ENCODE data around the gene MACF1.
"Not testable (repeated sequence)": the region's sequence is repeated elsewhere in the genome, so short reads cannot be mapped to it uniquely, and the experiment has no call there.

Gene MACF1

DNA sequence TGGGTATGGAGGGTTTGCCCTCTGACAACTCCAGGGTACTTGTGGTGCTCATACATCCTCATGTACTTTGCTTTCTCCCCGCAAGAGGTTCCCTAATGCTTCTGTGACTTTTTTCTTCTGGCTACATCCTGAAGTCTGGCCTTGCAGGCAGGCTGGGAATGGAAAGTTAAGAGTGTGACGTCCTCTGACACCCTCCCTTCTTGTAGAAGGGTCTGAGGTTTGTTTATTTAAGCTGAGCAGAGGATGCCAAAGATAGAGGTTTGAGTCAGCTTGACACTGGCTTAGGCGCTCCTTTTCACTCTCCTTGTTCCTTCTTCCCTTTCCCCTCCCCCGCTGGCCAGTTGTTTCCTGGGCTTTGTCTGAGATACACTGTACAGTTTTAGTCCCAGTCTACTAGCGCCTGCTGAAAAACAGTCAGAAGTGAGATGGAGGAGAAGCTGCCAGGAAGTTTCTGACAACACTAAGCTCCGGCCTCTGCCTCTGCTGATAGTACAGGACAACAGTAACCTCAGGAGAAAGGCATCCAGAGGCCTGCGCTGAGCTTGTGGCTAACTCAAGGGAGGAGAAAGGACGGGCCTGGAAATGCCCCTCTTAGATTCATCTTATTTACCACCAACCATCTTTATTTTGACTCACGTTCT is at the start of gene MACF1:
TSS of gene MACF1 (plus strand) at position 255 of the 641 bp plus-strand sequence. CDS start at position 583, 328 bp downstream.
- no peak for DNase-seq (ENCODE audit: low spot score)

DNA sequence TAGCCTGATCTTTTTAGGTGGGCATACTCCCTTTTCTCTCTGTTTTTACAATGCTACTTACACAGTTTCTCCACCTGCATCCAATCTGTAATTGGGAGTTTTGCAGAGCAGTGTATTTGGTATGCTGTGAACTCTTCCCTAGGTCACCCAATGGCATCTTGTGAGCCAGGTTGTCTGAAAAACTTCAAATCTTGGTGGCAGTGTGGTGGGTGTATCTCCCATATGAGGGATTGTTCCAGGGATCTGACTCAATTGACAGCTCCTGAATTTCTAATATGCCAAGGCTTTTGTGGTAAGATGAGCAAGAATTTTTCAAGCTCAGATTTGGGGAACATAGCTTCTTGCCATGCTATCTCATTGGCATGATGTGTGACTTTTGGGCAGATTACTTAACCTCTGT is 47.2 kb upstream of the MACF1 start:
- no peak for DNase-seq (ENCODE audit: low spot score)

DNA sequence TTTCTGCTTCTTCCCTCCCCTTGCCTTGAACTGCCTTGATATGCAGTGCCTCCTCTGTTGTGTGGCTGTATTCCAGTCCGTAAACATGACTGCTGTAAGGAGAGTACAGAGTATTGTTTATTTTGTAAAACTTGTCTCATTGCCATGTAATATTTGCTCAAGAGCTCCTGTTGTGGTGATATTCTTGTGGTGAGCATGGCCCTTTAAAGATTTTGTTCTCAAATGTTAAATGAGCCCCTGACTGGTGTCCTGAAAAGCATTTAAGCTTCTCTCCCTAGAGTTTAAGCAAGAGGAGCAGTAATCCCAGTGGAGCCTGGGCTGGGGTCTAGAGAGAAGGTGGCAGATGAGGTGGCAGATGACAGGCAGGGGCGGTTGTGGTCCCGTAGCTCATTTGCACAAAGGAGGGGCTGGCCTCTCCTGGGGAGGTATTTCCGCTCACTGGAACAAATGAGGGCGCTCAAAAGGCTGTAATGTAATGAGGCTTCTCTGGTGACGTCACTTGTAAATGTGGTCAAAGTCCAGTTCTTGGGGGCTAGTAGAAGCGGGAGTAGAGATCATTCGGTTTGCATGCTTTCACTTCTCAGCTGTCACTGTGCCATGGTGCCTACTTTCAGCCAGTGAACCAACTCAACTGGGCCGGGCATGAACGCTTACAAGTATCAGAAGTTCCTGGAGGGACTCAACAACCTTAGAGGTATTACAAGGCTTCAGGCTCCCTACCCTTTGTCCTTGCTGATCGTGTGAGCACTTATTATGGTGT is 46.0 kb upstream of the MACF1 start:
- peak; percentile 96 for DNase-seq (ENCODE audit: low spot score)

DNA sequence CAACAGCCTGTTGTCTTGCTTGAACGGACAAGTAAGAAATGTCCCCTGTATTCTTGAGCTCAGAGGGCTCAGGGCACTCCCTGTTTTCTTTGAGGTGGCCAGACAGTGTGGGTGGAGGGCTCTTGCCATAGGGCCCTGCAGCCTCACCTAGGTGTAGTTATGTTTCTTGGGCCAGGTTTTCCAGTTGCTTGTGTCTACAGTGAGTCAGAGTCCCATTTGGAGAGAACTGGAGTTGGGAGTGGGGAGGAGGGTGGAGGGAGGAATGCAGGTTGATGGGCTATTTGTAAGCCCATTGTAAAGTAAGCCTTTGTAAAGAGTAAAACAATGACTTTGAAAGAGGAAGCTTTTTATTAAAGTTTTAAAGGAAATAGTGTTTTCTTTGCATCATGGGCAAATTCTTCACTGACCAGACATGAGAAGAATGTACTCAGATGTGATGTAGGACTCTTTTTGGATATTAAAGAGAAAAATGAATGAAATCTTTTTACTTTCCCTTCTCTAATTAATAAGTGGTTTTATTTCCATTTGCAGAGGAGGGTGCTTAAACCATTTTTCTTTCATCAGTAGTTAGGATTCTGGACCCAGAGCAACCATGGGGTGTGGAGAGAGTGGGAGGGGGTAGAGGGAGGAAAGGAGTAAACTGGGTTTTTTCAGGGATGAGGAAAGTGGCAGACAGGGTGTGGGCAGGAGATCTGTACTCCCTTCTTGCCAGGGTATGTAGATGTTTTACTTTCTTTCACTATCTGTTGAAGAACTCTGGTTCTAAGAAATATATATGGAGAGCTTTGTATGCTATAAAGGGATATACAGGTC is 45.1 kb upstream of the MACF1 start:
- peak; percentile 76 for DNase-seq (ENCODE audit: low spot score)

- DNase-seq (ENCODE audit: low spot score), result no peak
Observed at GRCh38 chr1:39160703-39161102, 43.8 kb upstream of the MACF1 start.

- not testable (repeated sequence) for DNase-seq (ENCODE audit: low spot score)
Observed at GRCh38 chr1:39161811-39162210, 42.7 kb upstream of the MACF1 start.

GRCh38 chr1:39163469-39163868 is 41.0 kb upstream of the MACF1 start:
- DNase-seq (ENCODE audit: low spot score), result no peak

GRCh38 chr1:39164256-39164655 is 40.2 kb upstream of the MACF1 start:
- no peak for DNase-seq (ENCODE audit: low spot score)

DNA sequence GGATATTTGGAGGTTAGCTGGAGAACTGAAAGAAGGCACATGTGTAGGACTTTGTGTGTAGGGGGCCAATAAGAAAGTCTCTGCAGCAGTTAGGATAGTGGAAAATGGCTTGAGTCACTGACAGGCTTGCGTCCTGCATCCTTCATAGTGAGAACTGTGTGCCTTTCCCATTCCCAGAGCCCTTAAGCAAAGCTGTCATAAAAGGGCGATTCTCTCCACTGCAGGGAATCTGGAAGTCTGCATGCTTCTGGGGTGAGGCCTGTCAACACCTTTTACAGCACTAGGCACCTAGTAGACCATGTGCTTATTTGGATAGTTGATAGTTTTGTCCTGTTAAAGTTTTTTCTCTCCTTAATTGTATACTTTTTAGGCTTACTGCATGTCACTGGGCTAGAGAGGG is 39.4 kb upstream of the MACF1 start:
- no peak for DNase-seq (ENCODE audit: low spot score)

DNA sequence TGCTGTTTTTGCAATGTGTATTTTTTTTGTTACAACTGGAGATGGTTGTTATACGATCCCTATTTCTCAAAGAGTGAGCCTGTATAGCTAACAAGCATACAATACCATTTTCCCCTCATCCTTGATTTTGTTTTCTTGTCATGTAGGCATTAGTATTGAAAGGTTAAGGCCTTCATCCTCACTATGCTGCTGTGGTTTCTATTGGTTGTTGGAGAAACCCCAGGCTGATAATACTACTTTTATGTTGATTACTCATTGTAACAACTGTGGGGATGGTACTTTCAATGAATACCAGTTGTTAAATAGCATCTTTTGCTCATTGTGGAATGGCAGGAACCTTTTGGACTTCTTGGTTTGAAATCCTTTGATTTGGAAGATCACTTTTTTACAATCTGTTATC is 39.0 kb upstream of the MACF1 start:
- DNase-seq (ENCODE audit: low spot score), result no peak

DNA sequence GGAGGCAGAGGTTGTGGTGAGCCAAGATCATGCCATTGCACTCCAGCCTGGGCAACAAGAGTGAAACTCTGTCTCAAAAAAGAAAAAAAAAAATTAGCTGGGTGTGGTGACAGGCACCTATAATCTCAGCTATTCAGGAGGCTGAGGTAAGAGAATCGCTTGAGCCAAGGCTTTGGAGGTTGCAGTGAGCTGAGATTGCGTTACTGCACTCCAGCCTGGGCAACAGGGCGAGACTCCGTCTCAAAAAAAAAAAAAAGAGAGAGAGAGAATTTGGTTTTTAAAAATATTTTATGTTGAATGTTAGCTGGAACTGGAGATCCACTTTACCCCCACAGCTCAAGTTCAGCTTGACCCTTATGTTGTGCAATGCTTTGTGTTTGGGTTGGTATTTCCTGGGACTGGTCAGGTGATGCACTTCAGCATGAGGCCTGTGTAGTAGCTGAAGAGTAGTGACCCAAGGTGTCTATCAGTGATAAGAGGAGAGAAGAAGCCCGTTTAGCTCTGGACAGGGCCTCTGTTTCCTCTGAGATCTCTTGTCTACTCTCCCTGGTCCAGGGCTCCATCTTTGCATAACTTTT is 36.8 kb upstream of the MACF1 start:
- DNase-seq (ENCODE audit: low spot score), result peak; percentile 25

- no peak for DNase-seq (ENCODE audit: low spot score)
Observed at GRCh38 chr1:39168301-39169080, 36.0 kb upstream of the MACF1 start.

- DNase-seq (ENCODE audit: low spot score), result no peak
Observed at GRCh38 chr1:39170731-39171667, 33.5 kb upstream of the MACF1 start.

DNA sequence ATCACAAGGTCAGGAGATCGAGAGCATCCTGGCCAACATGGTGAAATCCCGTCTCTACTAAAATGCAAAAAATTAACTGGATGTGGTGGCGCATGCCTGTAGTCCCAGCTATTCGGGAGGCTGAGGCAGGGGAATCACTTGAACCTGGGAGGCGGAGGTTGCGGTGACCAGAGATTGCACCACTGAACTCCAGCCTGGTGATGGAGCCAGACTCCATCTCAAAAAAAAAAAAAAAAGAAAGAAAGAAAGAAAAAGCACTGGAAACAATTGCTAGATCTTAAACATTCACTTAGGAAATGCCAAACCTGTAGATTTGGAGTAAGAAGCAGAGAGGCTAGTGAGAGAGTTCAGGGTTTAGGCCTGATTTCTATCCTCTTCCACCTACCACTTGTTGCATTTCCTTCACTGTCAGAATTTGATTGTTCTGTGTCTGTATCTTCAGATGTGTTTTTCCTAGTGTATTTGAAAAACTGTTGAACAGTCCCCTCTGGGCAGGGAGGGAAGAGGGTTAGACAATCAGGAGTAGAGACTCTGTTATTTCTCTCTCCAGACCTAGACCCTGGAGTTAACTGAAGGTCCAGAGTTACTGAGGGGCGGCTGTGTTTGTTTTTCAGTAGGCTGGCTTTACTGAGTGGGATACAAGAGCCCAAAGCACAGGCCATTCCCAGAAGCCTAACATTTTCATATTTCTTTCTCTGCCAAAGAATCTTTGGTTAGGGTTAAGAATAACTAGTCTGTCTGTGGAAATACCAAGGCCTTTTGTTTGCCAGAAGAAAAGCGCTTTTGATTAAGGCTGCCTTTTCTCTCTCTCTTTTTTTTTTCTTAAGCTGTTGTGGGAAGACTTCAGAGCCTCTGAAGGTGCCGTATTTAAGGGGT is 31.1 kb upstream of the MACF1 start:
- DNase-seq (ENCODE audit: low spot score), result no peak

- no peak for DNase-seq (ENCODE audit: low spot score)
Observed at GRCh38 chr1:39173995-39174380, 30.5 kb upstream of the MACF1 start.

- DNase-seq (ENCODE audit: low spot score), result no peak
Observed at GRCh38 chr1:39174390-39175081, 30.0 kb upstream of the MACF1 start.

DNA sequence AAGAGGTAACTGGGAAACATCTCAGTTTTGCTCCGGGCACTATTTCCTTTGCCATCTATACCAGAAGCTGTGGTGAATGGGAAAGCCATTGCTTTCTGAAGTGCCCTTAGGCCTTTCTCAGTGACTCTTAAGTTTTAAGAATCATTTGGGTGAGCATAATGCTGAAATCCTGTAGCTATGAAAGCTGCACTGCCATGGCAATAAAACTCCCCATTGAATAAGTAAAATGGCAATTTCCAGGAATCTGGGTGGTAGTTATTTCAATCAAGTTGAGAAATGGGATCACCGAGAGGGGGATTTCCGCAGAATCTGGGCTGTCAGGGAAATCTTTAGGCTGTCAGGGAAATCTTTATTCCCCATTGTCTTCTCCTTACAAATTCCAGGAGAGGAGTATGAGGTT is 26.8 kb upstream of the MACF1 start:
- DNase-seq (ENCODE audit: low spot score), result no peak

GRCh38 chr1:39178541-39179431 is 25.7 kb upstream of the MACF1 start:
- peak; percentile 67 for DNase-seq (ENCODE audit: low spot score)

Measured in SW480 (cell line).